Measurements from ENCODE around the gene ZNF783. TPM values are rescaled to one million over a fixed set of nuclear protein-coding genes. Genes with fewer than 3 reads are reported as not detected.
A peak's percentile ranks its signal among the peaks of the same experiment; 100 is the strongest.
"Not testable (repeated sequence)": the region's sequence is repeated elsewhere in the genome, so short reads cannot be mapped to it uniquely, and the experiment has no call there.

Gene ZNF783
- total RNA-seq, 2 donors from 2014 or later, result 28.4 to 32.4 TPM

- H3K4me1 Mint-ChIP-seq (ENCODE audit: low read depth), result peaks cover 30% of the 10 kb centered on the region
- DNase-seq, result no peak
- peaks cover 3 to 4% of the 10 kb centered on the region in 2 donors for H3K9me3 Mint-ChIP-seq
- peak overlapping the region in 1 of 2 donors; percentile 66 for H3K4me3 Mint-ChIP-seq
- H3K36me3 Mint-ChIP-seq (ENCODE audit: insufficient read depth in 2 of 2), result peaks cover 2 to 4% of the 10 kb centered on the region in 2 donors
- peaks cover 7% of the 10 kb centered on the region for H3K27me3 Mint-ChIP-seq (ENCODE audit: low read depth)
- ATAC-seq (replicated peaks in 1 of 2), result no peak
- H3K27ac Mint-ChIP-seq, result peak overlapping the region; percentile 48
Observed at GRCh38 chr7:149320313-149321124, 58.5 kb downstream of the ZNF783 start.

- Mint-ChIP-seq H3K4me3 (peak overlapping the region; percentile 59 to 66), H3K4me1 (ENCODE audit: low read depth) (peaks cover 30% of the 10 kb centered on the region), H3K27ac (peak overlapping the region; percentile 47)
- H3K36me3 Mint-ChIP-seq (ENCODE audit: insufficient read depth in 2 of 2); H3K27me3 Mint-ChIP-seq (ENCODE audit: low read depth); H3K9me3 Mint-ChIP-seq: not testable (repeated sequence)
- ATAC-seq (replicated peaks in 1 of 2) (peak; percentile 61 to 90), DNase-seq (peak in 1 of 2 donors; percentile 13)
Observed at GRCh38 chr7:149321125-149321905, 59.3 kb downstream of the ZNF783 start.

GRCh38 chr7:149321978-149322541 lies 60.1 kb downstream of the ZNF783 start:
- Mint-ChIP-seq H3K4me1 (ENCODE audit: low read depth) (peaks cover 25% of the 10 kb centered on the region), H3K9me3 (peaks cover 3 to 4% of the 10 kb centered on the region in 2 donors), H3K4me3 (peak overlapping the region; percentile 59 to 66), H3K36me3 (ENCODE audit: insufficient read depth in 2 of 2) (peaks cover 2 to 4% of the 10 kb centered on the region in 2 donors), H3K27ac (peak overlapping the region; percentile 47), H3K27me3 (ENCODE audit: low read depth) (peaks cover 7% of the 10 kb centered on the region)
- no peak for DNase-seq
- ATAC-seq (replicated peaks in 1 of 2), result peak; percentile 34 to 51

- Mint-ChIP-seq H3K4me3 (peak overlapping the region in 1 of 2 donors; percentile 66), H3K4me1 (ENCODE audit: low read depth) (peaks cover 22% of the 10 kb centered on the region), H3K27me3 (ENCODE audit: low read depth) (peaks cover 4% of the 10 kb centered on the region), H3K36me3 (ENCODE audit: insufficient read depth in 2 of 2) (peaks cover 2 to 4% of the 10 kb centered on the region in 2 donors), H3K27ac (peak overlapping the region; percentile 47), H3K9me3 (peaks cover 3 to 4% of the 10 kb centered on the region in 2 donors)
- ATAC-seq (replicated peaks in 1 of 2) (no peak), DNase-seq (no peak)
Observed at GRCh38 chr7:149322737-149323136, 60.7 kb downstream of the ZNF783 start.

- no peak for DNase-seq
- H3K4me3 Mint-ChIP-seq, result no peak overlapping the region
- H3K36me3 Mint-ChIP-seq (ENCODE audit: insufficient read depth in 2 of 2), result peaks cover 2 to 4% of the 10 kb centered on the region in 2 donors
- peaks cover 19% of the 10 kb centered on the region for H3K4me1 Mint-ChIP-seq (ENCODE audit: low read depth)
- no peaks in the 10 kb centered on the region for H3K27me3 Mint-ChIP-seq (ENCODE audit: low read depth)
- no peak overlapping the region for H3K27ac Mint-ChIP-seq
- H3K9me3 Mint-ChIP-seq, result peaks cover 2 to 3% of the 10 kb centered on the region in 2 donors
- no peak for ATAC-seq (replicated peaks in 1 of 2)
Observed at GRCh38 chr7:149325248-149325647, 63.3 kb downstream of the ZNF783 start.

GRCh38 chr7:149329265-149329664 lies 67.3 kb downstream of the ZNF783 start:
- peaks cover 2 to 3% of the 10 kb centered on the region in 2 donors for H3K9me3 Mint-ChIP-seq
- DNase-seq (no peak), ATAC-seq (replicated peaks in 1 of 2) (no peak)
- H3K4me3 Mint-ChIP-seq, result no peak overlapping the region
- no peaks in the 10 kb centered on the region for H3K4me1 Mint-ChIP-seq (ENCODE audit: low read depth)
- no peak overlapping the region for H3K27ac Mint-ChIP-seq
- H3K36me3 Mint-ChIP-seq (ENCODE audit: insufficient read depth in 2 of 2), result peaks cover 0 to 2% of the 10 kb centered on the region in 2 donors
- H3K27me3 Mint-ChIP-seq (ENCODE audit: low read depth), result peaks cover 12% of the 10 kb centered on the region

GRCh38 chr7:149329766-149330334 lies 67.9 kb downstream of the ZNF783 start:
- DNase-seq (no peak), ATAC-seq (replicated peaks in 1 of 2) (no peak)
- peaks cover 2 to 3% of the 10 kb centered on the region in 2 donors for H3K9me3 Mint-ChIP-seq
- peaks cover 17% of the 10 kb centered on the region for H3K27me3 Mint-ChIP-seq (ENCODE audit: low read depth)
- peaks cover 0 to 2% of the 10 kb centered on the region in 2 donors for H3K36me3 Mint-ChIP-seq (ENCODE audit: insufficient read depth in 2 of 2)
- H3K4me3 Mint-ChIP-seq, result no peak overlapping the region
- H3K27ac Mint-ChIP-seq, result no peak overlapping the region
- no peaks in the 10 kb centered on the region for H3K4me1 Mint-ChIP-seq (ENCODE audit: low read depth)

- ATAC-seq (replicated peaks in 1 of 2), result peak; percentile 49 to 67
- DNase-seq, result peak in 1 of 2 donors; percentile 9
- H3K27me3 Mint-ChIP-seq (ENCODE audit: low read depth), result peaks cover 17% of the 10 kb centered on the region
- peaks cover 0 to 2% of the 10 kb centered on the region in 2 donors for H3K9me3 Mint-ChIP-seq
- peak overlapping the region; percentile 69 for H3K27ac Mint-ChIP-seq
- no peaks in the 10 kb centered on the region for H3K4me1 Mint-ChIP-seq (ENCODE audit: low read depth)
- H3K36me3 Mint-ChIP-seq (ENCODE audit: insufficient read depth in 2 of 2), result peaks cover 0 to 2% of the 10 kb centered on the region in 2 donors
- H3K4me3 Mint-ChIP-seq, result no peak overlapping the region
Observed at GRCh38 chr7:149330914-149331567, 69.0 kb downstream of the ZNF783 start.

- H3K4me1 Mint-ChIP-seq (ENCODE audit: low read depth); H3K27ac Mint-ChIP-seq; ATAC-seq (replicated peaks in 1 of 2); H3K9me3 Mint-ChIP-seq; H3K4me3 Mint-ChIP-seq; H3K36me3 Mint-ChIP-seq (ENCODE audit: insufficient read depth in 2 of 2); DNase-seq: not testable (repeated sequence)
- H3K27me3 Mint-ChIP-seq (ENCODE audit: low read depth), result peaks cover 17% of the 10 kb centered on the region
Observed at GRCh38 chr7:149332602-149333320, 70.8 kb downstream of the ZNF783 start.

GRCh38 chr7:149333321-149333717 lies 71.3 kb downstream of the ZNF783 start:
- H3K4me1 Mint-ChIP-seq (ENCODE audit: low read depth), result no peaks in the 10 kb centered on the region
- no peak for DNase-seq
- no peak for ATAC-seq (replicated peaks in 1 of 2)
- peaks cover 2% of the 10 kb centered on the region in 2 donors for H3K9me3 Mint-ChIP-seq
- no peak overlapping the region for H3K27ac Mint-ChIP-seq
- peaks cover 17% of the 10 kb centered on the region for H3K27me3 Mint-ChIP-seq (ENCODE audit: low read depth)
- no peak overlapping the region for H3K4me3 Mint-ChIP-seq
- peaks cover 0 to 2% of the 10 kb centered on the region in 2 donors for H3K36me3 Mint-ChIP-seq (ENCODE audit: insufficient read depth in 2 of 2)

GRCh38 chr7:149334219-149334618 lies 72.2 kb downstream of the ZNF783 start:
- H3K36me3 Mint-ChIP-seq (ENCODE audit: insufficient read depth in 2 of 2), result peaks cover 0 to 2% of the 10 kb centered on the region in 2 donors
- peaks cover 2 to 3% of the 10 kb centered on the region in 2 donors for H3K9me3 Mint-ChIP-seq
- no peaks in the 10 kb centered on the region for H3K4me1 Mint-ChIP-seq (ENCODE audit: low read depth)
- no peak overlapping the region for H3K4me3 Mint-ChIP-seq
- ATAC-seq (replicated peaks in 1 of 2) (no peak), DNase-seq (no peak)
- no peak overlapping the region for H3K27ac Mint-ChIP-seq
- peaks cover 17% of the 10 kb centered on the region for H3K27me3 Mint-ChIP-seq (ENCODE audit: low read depth)

Measured in activated T-cell treated with anti-CD3 and anti-CD28 coated beads, Interleukin-2, amount 50 U/mL, for 72 hours (primary cell).